ENCODE results near the gene ITGAD.

Gene ITGAD

DNA sequence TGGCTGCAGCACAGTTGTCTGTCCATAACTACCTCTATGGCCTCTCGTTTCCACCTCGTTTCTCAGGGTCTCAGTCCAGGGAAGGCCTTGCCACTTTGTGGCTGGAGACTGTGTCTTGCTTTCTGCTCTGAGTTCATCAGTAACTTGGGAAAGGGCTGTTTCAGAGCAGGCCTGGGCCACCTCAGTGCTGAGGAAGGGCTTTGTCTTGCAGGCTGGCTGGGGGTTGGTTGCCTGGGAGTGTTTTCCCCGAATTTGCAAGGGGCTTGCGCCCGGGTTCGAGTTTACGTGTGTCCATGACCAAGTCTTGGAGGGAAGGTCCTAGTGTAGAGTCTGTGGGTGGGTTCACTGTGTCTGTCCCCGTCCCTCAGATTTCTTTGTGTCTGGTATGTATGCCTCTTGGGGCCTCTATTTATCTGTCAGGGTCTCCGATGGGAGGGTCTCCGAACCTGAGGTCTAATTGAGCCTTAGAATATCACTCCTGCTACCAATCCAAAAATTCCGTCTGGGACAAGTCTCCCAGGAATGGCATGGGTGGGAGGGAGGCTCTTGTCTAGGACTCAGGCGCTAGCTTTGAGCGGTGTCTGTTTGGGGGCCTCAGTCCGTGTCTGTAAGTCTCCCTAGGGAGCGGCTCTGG, 78.2 kb downstream of the ITGAD start:
- peak overlapping the region; percentile 93 for H3K4me3 ChIP-seq (ENCODE audit: low read depth, low read length)
- no peaks in the 10 kb centered on the region for H3K27me3 ChIP-seq (ENCODE audit: insufficient read depth, low read length)
- H2AFZ ChIP-seq (ENCODE audit: low read length, unreplicated experiment): peak overlapping the region; percentile 36
- H3K79me2 ChIP-seq (ENCODE audit: control insufficient read depth, insufficient read depth, low read length, unreplicated experiment): peaks cover 18% of the 10 kb centered on the region
- peak overlapping the region; percentile 86 for H3K27ac ChIP-seq (ENCODE audit: low read depth, low read length)
- H3K36me3 ChIP-seq (ENCODE audit: insufficient read depth, low read length): peaks cover 25% of the 10 kb centered on the region
- H3K4me1 ChIP-seq (ENCODE audit: control insufficient read depth, insufficient read depth, low read length, unreplicated experiment): peaks cover 35% of the 10 kb centered on the region

- peaks cover 18% of the 10 kb centered on the region for H3K79me2 ChIP-seq (ENCODE audit: control insufficient read depth, insufficient read depth, low read length, unreplicated experiment)
- peak within 1 kb of the TSS; percentile 93 for H3K4me3 ChIP-seq (ENCODE audit: low read depth, low read length)
- H3K27me3 ChIP-seq (ENCODE audit: insufficient read depth, low read length): no peaks in the 10 kb centered on the region
- H2AFZ ChIP-seq (ENCODE audit: low read length, unreplicated experiment): peak within 1 kb of the TSS; percentile 61
- H3K36me3 ChIP-seq (ENCODE audit: insufficient read depth, low read length): peaks cover 30% of the 10 kb centered on the region
- peaks cover 31% of the 10 kb centered on the region for H3K4me1 ChIP-seq (ENCODE audit: control insufficient read depth, insufficient read depth, low read length, unreplicated experiment)
- H3K27ac ChIP-seq (ENCODE audit: low read depth, low read length): peak within 1 kb of the TSS; percentile 86
Measured at GRCh38 chr16:31471875-31472708, 79.0 kb downstream of the ITGAD start, which contains the start of gene TGFB1I1. TGFB1I1 (plus strand) TSS chr16:31472152; CDS start chr16:31472189, 37 bp downstream.

DNA sequence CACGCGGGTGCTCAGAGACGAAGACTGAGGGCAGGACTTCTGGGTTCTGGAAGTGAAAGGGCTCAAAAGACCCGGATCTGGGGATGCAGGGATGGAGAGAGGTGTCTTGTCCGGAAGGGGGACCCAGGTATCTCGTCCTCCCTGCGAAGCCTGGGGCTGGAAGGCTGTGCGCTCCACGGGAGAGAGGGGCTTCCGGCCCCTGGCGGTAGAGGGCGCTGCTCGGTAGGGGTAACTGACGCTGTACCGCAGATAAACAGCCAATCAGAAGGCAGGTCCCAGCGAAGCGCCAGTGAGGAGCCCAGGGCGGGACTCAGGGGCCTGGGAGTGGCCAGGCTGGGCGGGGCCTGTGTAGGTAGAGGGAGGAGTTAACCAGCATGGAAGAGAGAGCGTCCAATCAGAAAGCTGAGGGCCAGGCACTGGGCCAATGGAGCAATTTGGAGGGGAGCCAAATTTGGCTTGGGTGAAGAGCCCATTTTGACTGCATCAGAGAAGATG, 79.6 kb downstream of the ITGAD start:
- Histone ChIP-seq H3K4me1 (ENCODE audit: control insufficient read depth, insufficient read depth, low read length, unreplicated experiment) (peaks cover 26% of the 10 kb centered on the region), H3K27ac (ENCODE audit: low read depth, low read length) (peak overlapping the region; percentile 86), H3K79me2 (ENCODE audit: control insufficient read depth, insufficient read depth, low read length, unreplicated experiment) (peaks cover 18% of the 10 kb centered on the region), H3K36me3 (ENCODE audit: insufficient read depth, low read length) (peaks cover 37% of the 10 kb centered on the region), H3K27me3 (ENCODE audit: insufficient read depth, low read length) (no peaks in the 10 kb centered on the region), H3K4me3 (ENCODE audit: low read depth, low read length) (peak overlapping the region; percentile 93), H2AFZ (ENCODE audit: low read length, unreplicated experiment) (peak overlapping the region; percentile 61)

DNA sequence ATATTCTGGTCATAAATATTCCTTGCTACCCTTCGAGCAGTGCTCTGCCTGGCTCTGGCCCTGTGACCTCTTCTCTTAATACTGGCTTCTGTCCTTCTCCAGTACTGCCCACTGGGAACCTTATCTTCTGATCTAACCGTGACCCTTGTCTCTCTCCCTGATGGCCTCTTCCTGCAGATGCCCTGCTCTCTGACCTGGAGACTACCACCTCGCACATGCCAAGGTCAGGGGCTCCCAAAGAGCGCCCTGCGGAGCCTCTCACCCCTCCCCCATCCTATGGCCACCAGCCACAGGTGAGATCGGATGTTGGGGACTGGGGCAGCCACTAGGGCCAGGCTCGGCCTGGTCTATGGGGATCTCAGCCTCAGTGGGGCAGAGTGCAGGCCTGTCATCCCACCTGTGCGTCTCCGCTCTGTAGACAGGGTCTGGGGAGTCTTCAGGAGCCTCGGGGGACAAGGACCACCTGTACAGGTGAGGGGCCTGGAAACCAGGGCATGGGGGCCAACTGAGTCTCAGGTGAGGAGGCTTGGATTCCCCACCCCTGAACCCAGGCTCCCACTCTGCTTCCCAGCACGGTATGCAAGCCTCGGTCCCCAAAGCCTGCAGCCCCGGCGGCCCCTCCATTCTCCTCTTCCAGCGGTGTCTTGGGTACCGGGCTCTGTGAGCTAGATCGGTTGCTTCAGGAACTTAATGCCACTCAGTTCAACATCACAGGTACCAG, 80.3 kb downstream of the ITGAD start:
- H2AFZ ChIP-seq (ENCODE audit: low read length, unreplicated experiment): no peak overlapping the region
- peak overlapping the region; percentile 25; the same call in 1 of the 2 replicates for H3K27ac ChIP-seq (ENCODE audit: low read depth, low read length)
- peaks cover 18% of the 10 kb centered on the region for H3K79me2 ChIP-seq (ENCODE audit: control insufficient read depth, insufficient read depth, low read length, unreplicated experiment)
- peaks cover 42% of the 10 kb centered on the region for H3K36me3 ChIP-seq (ENCODE audit: insufficient read depth, low read length)
- H3K27me3 ChIP-seq (ENCODE audit: insufficient read depth, low read length): no peaks in the 10 kb centered on the region
- peak overlapping the region; percentile 37; the same call in 1 of the 2 replicates for H3K4me3 ChIP-seq (ENCODE audit: low read depth, low read length)
- peaks cover 26% of the 10 kb centered on the region for H3K4me1 ChIP-seq (ENCODE audit: control insufficient read depth, insufficient read depth, low read length, unreplicated experiment)

DNA sequence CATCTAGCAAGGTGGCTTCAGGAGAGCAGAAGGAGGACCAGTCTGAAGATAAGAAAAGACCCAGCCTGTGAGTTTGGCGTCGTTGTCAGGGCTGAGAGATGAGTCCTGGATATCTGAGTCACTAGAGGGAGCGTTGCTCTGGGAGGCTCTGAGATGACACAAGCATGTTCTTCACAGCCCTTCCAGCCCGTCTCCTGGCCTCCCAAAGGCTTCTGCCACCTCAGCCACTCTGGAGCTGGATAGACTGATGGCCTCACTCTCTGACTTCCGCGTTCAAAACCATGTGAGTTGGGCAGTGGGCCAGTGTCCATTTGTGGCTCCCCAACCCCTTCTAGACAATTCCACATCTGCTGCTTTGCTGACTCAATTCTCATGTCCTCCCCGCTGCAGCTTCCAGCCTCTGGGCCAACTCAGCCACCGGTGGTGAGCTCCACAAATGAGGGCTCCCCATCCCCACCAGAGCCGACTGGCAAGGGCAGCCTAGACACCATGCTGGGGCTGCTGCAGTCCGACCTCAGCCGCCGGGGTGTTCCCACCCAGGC, 81.1 kb downstream of the ITGAD start:
- H3K79me2 ChIP-seq (ENCODE audit: control insufficient read depth, insufficient read depth, low read length, unreplicated experiment): peaks cover 18% of the 10 kb centered on the region
- peak overlapping the region; percentile 25; the same call in 1 of the 2 replicates for H3K27ac ChIP-seq (ENCODE audit: low read depth, low read length)
- no peak overlapping the region for H3K4me3 ChIP-seq (ENCODE audit: low read depth, low read length)
- peaks cover 47% of the 10 kb centered on the region for H3K36me3 ChIP-seq (ENCODE audit: insufficient read depth, low read length)
- H3K27me3 ChIP-seq (ENCODE audit: insufficient read depth, low read length): no peaks in the 10 kb centered on the region
- peaks cover 26% of the 10 kb centered on the region for H3K4me1 ChIP-seq (ENCODE audit: control insufficient read depth, insufficient read depth, low read length, unreplicated experiment)
- no peak overlapping the region for H2AFZ ChIP-seq (ENCODE audit: low read length, unreplicated experiment)

DNA sequence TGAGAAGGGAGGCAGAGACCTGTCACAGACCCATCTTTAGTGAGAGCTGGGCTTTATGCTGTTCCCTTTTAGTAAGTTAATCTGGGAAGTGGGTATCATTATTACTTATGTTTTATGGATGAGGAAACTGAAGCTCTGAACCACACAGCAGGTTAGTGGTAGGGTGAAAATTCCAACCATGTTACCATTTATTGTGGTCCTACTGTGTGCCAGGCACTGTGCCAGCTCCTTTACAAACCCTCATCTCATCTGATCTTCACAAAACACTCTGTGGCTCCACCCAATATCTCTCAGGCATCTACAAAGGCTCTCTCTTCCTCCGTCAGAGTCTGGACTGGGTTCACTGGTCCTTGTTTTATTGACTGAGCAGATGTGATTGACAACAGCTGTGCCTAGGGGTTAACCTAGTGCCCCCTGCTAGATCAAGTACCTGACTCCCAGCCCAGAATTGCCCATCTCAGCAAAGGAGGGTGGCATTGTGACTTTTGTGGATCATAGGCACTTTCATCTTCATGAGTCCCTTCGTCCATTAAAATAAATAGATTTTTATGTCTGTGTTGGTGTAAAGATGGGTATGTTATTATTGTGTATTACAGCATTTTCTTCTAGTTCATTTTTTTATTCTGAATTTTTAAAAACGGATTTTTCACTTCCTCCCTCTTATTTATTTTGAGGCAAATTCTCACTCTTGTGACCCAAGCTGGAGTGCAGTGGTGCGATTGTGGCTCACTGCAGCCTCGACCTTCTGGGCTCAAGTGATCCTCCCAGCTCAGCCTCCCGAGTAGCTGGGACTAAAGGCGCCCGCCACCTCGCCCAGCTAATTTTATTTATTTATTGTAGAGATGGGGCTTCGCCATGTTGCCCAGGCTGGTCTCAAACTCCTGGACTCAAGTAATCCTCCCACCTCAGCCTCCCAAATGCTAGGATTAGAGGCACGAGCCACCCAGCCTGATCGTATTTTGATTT, 81.9 kb downstream of the ITGAD start:
- peaks cover 26% of the 10 kb centered on the region for H3K4me1 ChIP-seq (ENCODE audit: control insufficient read depth, insufficient read depth, low read length, unreplicated experiment)
- peaks cover 18% of the 10 kb centered on the region for H3K79me2 ChIP-seq (ENCODE audit: control insufficient read depth, insufficient read depth, low read length, unreplicated experiment)
- H3K27me3 ChIP-seq (ENCODE audit: insufficient read depth, low read length): no peaks in the 10 kb centered on the region
- no peak overlapping the region for H3K4me3 ChIP-seq (ENCODE audit: low read depth, low read length)
- H3K36me3 ChIP-seq (ENCODE audit: insufficient read depth, low read length): peaks cover 47% of the 10 kb centered on the region
- H3K27ac ChIP-seq (ENCODE audit: low read depth, low read length): peak overlapping the region; percentile 25; the same call in 1 of the 2 replicates
- no peak overlapping the region for H2AFZ ChIP-seq (ENCODE audit: low read length, unreplicated experiment)

DNA sequence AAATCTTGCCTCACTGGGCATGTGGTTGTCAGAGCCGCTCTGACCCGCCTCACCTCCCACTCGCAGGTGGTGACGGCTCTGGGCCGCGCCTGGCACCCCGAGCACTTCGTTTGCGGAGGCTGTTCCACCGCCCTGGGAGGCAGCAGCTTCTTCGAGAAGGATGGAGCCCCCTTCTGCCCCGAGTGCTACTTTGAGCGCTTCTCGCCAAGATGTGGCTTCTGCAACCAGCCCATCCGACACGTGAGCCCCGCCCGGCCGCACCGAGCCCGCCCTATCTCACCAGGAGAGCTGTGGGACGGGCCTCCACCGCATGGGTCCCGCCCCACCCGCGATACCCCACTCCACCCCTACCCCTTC, 82.8 kb downstream of the ITGAD start:
- no peak overlapping the region for H3K27ac ChIP-seq (ENCODE audit: low read depth, low read length)
- peaks cover 47% of the 10 kb centered on the region for H3K36me3 ChIP-seq (ENCODE audit: insufficient read depth, low read length)
- no peak overlapping the region for H3K4me3 ChIP-seq (ENCODE audit: low read depth, low read length)
- no peaks in the 10 kb centered on the region for H3K27me3 ChIP-seq (ENCODE audit: insufficient read depth, low read length)
- peaks cover 16% of the 10 kb centered on the region for H3K79me2 ChIP-seq (ENCODE audit: control insufficient read depth, insufficient read depth, low read length, unreplicated experiment)
- no peak overlapping the region for H2AFZ ChIP-seq (ENCODE audit: low read length, unreplicated experiment)
- peaks cover 20% of the 10 kb centered on the region for H3K4me1 ChIP-seq (ENCODE audit: control insufficient read depth, insufficient read depth, low read length, unreplicated experiment)
